ENCODE data around the gene MYB. TPM values are rescaled to one million over a fixed set of nuclear protein-coding genes. Genes with fewer than 3 reads are reported as not detected.

MYB gene
- total RNA-seq, 1 experiment from 2014 or later, result 3.7 TPM

GRCh38 chr6:135240711-135241110, 59.6 kb downstream of the MYB start:
- ChIA-PET POLR2A (no interaction called here), RAD21 (ENCODE audit: low non-redundant PET in 1 of 2, low total read pairs in 2 of 2, uncharacterized antibody in 2 of 2, unreplicated experiment in 2 of 2) (no interaction called here), CTCF (no interaction called here)
- DNase-seq (ENCODE audit: low read depth, low spot score) (no peak), ATAC-seq (no peak)
- no peaks in the 10 kb centered on the region for H3K27me3 ChIP-seq (ENCODE audit: insufficient read depth, low read length)
- no TSS peak for BruUV-seq (replicated peaks)
- H3K79me2 ChIP-seq (ENCODE audit: insufficient read depth, low read length), result no peaks in the 10 kb centered on the region
- H4K20me1 ChIP-seq (ENCODE audit: insufficient read depth), result no peaks in the 10 kb centered on the region
- TF ChIP-seq FOSL1 (IDR thresholded peaks at IDR 0.05; ENCODE audit: low read depth) (no peak), ATF3 (IDR thresholded peaks at IDR 0.05) (no peak), EZH2phosphoT487 (IDR thresholded peaks at IDR 0.05; ENCODE audit: borderline replicate concordance) (no peak), TCF7L2 (IDR thresholded peaks at IDR 0.05; ENCODE audit: borderline replicate concordance, extremely low read depth, insufficient read depth, insufficient read length) (no peak), POLR2A (IDR thresholded peaks at IDR 0.05; ENCODE audit: borderline replicate concordance, extremely low read depth, insufficient read depth, insufficient read length) (no peak), RAD21 (IDR thresholded peaks at IDR 0.05; ENCODE audit: low read depth) (no peak), ZNF274 (IDR thresholded peaks at IDR 0.05; ENCODE audit: low read depth, low read length) (no peak), SP1 (IDR thresholded peaks at IDR 0.05; ENCODE audit: low read depth) (no peak), SRF (IDR thresholded peaks at IDR 0.05; ENCODE audit: low read depth) (no peak), SIN3A (IDR thresholded peaks at IDR 0.05; ENCODE audit: low read depth) (no peak), MAX (IDR thresholded peaks at IDR 0.05) (no peak), ZBTB33 (IDR thresholded peaks at IDR 0.05; ENCODE audit: extremely low read depth, insufficient replicate concordance, low read length) (no peak)
- no peak overlapping the region for H3K4me3 ChIP-seq (replicated peaks in 1 of 2; ENCODE audit: low read depth in 1 of 2, low read length in 2 of 2)
- peaks cover 3% of the 10 kb centered on the region; the same call in 1 of the 2 replicates for H3K9me2 ChIP-seq (ENCODE audit: insufficient read depth)
- H2AFZ ChIP-seq (ENCODE audit: low read depth, low read length, poor library complexity, severe bottlenecking), result no peak overlapping the region
- H3K27ac ChIP-seq (ENCODE audit: low read depth, low read length), result no peak overlapping the region
- no peaks in the 10 kb centered on the region for H3K9me3 ChIP-seq (ENCODE audit: control insufficient read depth in 1 of 2, insufficient read depth in 1 of 2, low read depth in 1 of 2, low read length in 2 of 2)
- H3K4me1 ChIP-seq (ENCODE audit: control insufficient read depth in 1 of 2, insufficient read depth in 2 of 2, low read length in 2 of 2), result no peaks in the 10 kb centered on the region
- intact Hi-C loops (cut with micrococcal nuclease), result no loop called here
- H3K4me2 ChIP-seq (ENCODE audit: low read length), result no peak overlapping the region
- H3K36me3 ChIP-seq (ENCODE audit: control insufficient read depth in 1 of 2, insufficient read depth in 2 of 2, low read length in 2 of 2), result no peaks in the 10 kb centered on the region
- H3K9ac ChIP-seq (ENCODE audit: low read length), result no peak overlapping the region
